HEK293T (cell line): Measurements from ENCODE around the gene LPIN2.

Experiments
- ARNT ChIP-seq: fragments of 450-650 bp; IDR thresholded peaks from 2 replicates; pipeline ENCODE4 v1.6.1; 2017; ENCODE audit warnings: mild to moderate bottlenecking
- BHLHE40 ChIP-seq: fragments of 450-650 bp; IDR thresholded peaks from 2 replicates; pipeline ENCODE4 v1.6.1; 2016; ENCODE audit warnings: mild to moderate bottlenecking, moderate library complexity, borderline replicate concordance
- CTBP1 ChIP-seq: fragments of 450-650 bp; IDR thresholded peaks from 2 replicates; pipeline ENCODE4 v1.6.1; 2016; ENCODE audit warnings: borderline replicate concordance
- ELF4 ChIP-seq: fragments of 450-650 bp; IDR thresholded peaks from 2 replicates; pipeline ENCODE4 v1.6.1; 2017; ENCODE audit warnings: antibody characterized with exemption
- FOXA1 ChIP-seq: fragments of 450-650 bp; IDR thresholded peaks from 2 replicates; pipeline ENCODE4 v1.6.1; 2016; ENCODE audit warnings: mild to moderate bottlenecking
- FOXK2 ChIP-seq: fragments of 450-650 bp; IDR thresholded peaks from 2 replicates; pipeline ENCODE4 v1.6.1; 2016; ENCODE audit warnings: mild to moderate bottlenecking
- FOXM1 ChIP-seq: fragments of 450-650 bp; IDR thresholded peaks from 2 replicates; pipeline ENCODE4 v1.6.1; 2017; ENCODE audit warnings: mild to moderate bottlenecking, borderline replicate concordance
- HDGF ChIP-seq: fragments of 450-650 bp; IDR thresholded peaks from 2 replicates; pipeline ENCODE4 v1.6.1; 2017; ENCODE audit warnings: antibody characterized with exemption, borderline replicate concordance
- NFRKB ChIP-seq: fragments of 450-650 bp; IDR thresholded peaks from 2 replicates; pipeline ENCODE4 v1.6.1; 2016; ENCODE audit warnings: mild to moderate bottlenecking, moderate library complexity
- SP1 ChIP-seq: fragments of 450-650 bp; IDR thresholded peaks from 2 replicates; pipeline ENCODE4 v1.6.1; 2017
- SUZ12 ChIP-seq: fragments of 450-650 bp; IDR thresholded peaks from 2 replicates; pipeline ENCODE4 v1.6.1; 2016; ENCODE audit warnings: mild to moderate bottlenecking
- TARDBP ChIP-seq: fragments of 450-650 bp; IDR thresholded peaks from 2 replicates; pipeline ENCODE4 v1.6.1; 2016
- ZNF384 ChIP-seq: fragments of 450-650 bp; IDR thresholded peaks from 2 replicates; pipeline ENCODE4 v1.6.1; 2016
- TF ChIP-seq, protein P1 (sequence below): fragments of 450-650 bp; IDR thresholded peaks from 2 replicates; pipeline ENCODE4 v1.6.1; 2016

DNA sequence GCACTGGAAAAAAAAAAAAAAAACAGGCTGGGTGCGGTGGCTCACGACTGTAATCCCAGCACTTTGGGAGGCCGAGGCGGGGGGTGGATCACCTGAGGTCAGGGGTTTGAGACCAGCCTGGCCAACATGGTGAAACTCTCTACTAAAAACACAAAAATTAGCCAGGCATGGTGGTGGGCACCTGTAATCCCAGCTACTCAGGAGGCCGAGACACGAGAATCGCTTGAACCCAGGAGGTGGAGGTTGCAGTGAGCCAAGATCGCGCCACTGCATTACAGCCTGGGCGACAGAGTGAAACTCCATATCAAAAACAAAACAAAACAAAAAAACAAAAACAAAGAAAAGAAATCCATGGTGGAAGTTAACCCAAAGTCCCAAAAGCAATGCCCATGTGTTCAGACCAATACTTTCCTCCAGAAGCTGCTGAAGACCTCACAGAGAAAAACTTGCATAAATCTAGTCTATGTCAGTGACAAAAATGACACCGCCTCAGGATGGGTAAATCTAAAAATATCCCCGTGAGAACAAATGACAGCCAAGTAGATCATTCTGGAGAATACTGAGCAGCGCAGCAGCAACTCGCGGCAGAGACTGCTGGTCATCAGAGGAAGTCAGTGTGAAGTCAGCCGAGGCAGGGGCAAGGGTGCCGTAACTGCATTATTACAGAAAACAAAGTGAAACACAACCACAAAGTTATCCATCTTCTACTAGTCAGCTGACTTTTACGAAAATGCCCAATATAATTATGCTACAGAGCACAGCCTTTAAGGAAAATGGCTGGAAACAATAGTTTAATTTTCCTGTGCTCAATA lies 41.0 kb downstream of the LPIN2 start:
- TF ChIP-seq SP1: no peak
- TF ChIP-seq FOXM1: no peak
- no peak for TF ChIP-seq TARDBP
- TF ChIP-seq FOXK2: no peak
- no peak for TF ChIP-seq BHLHE40
- no peak for TF ChIP-seq SUZ12
- TF ChIP-seq CTBP1: no peak
- TF ChIP-seq HDGF: no peak
- TF ChIP-seq ELF4: no peak
- TF ChIP-seq, protein P1, sequence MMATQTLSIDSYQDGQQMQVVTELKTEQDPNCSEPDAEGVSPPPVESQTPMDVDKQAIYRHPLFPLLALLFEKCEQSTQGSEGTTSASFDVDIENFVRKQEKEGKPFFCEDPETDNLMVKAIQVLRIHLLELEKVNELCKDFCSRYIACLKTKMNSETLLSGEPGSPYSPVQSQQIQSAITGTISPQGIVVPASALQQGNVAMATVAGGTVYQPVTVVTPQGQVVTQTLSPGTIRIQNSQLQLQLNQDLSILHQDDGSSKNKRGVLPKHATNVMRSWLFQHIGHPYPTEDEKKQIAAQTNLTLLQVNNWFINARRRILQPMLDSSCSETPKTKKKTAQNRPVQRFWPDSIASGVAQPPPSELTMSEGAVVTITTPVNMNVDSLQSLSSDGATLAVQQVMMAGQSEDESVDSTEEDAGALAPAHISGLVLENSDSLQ: no peak
- no peak for TF ChIP-seq ARNT
- TF ChIP-seq FOXA1: no peak
- TF ChIP-seq NFRKB: no peak
- no peak for TF ChIP-seq ZNF384
